ENCODE results near the gene SIK2. TPM values are rescaled to one million over a fixed set of nuclear protein-coding genes. Genes with fewer than 3 reads are reported as not detected.
A peak's percentile ranks its signal among the peaks of the same experiment; 100 is the strongest.
"Not testable (repeated sequence)": the region's sequence is repeated elsewhere in the genome, so short reads cannot be mapped to it uniquely, and the experiment has no call there.

The SIK2 gene
- polyA plus RNA-seq, 1 experiment = 23.4 TPM

DNA sequence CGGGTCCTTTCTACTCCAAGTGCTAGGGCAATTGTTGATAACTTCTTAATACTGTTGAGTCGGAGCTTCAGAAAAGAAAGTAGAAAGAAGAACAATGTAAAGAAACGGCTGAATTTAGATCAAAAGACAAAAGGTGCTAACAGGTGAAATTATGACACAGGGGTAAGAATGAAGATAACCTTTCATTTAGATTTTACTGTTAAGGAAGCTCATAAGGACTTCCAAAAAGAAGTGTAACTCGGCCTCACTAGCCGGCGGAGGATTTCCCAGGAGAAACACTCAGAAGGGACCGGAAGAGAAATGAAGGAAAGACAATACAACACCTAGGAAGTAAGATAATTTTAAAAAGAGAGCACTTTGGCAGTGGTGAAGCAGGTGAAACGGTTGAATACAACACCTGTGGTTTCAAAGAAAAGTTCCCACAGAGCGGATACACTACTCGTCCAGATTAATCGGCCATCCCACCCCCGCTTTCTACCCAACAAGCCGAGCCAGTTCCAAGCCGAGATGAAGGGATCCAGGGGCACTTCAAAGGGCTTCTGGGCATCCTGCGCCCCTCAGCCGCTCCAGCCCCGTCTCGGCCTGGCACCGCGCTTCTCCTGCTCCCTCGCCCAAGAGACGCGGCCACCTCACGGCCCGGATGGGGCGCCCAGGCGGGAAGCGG is 163.2 kb downstream of the SIK2 start:
- TF ChIP-seq CTCF (IDR thresholded peaks at IDR 0.05; ENCODE audit: low read depth, low read length) = no peak
- POLR2A ChIA-PET = interaction anchor here (0.6 to 2.8 kb wide), 2 partner anchors 44 to 54 kb away, joined by 3 to 10 read pairs; no protein-coding TSS in a partner anchor

GRCh38 chr11:111765984-111766833 is 164.0 kb downstream of the SIK2 start, which contains the start of gene PPP2R1B:
TSS of gene PPP2R1B (minus strand) at chr11:111766389. CDS start at chr11:111766361, 28 bp downstream.
- POLR2A ChIA-PET = interaction anchor here (0.6 to 2.8 kb wide), 6 partner anchors 33 to 162 kb away, joined by 3 to 10 read pairs (median 4); no protein-coding TSS in a partner anchor
- DNase-seq (ENCODE audit: low read depth, low spot score) = no peak

More for the DNA sequence above, 163.2 kb downstream of the SIK2 start:
- H3K9me3 ChIP-seq (ENCODE audit: control insufficient read depth, insufficient read depth, low read length) = no peaks in the 10 kb centered on the region; the same call in 1 of the 2 replicates
- H3K27ac ChIP-seq (ENCODE audit: low read depth, low read length) = peak overlapping the region; percentile 42
- no peaks in the 10 kb centered on the region for H3K27me3 ChIP-seq (ENCODE audit: control insufficient read depth, insufficient read depth, low read length)
- CTCF ChIA-PET = interaction anchor here (0.6 to 8.5 kb wide), 7 partner anchors 11 to 161 kb away, joined by 3 to 65 read pairs (median 13); no protein-coding TSS in a partner anchor
- no peak for DNase-seq (ENCODE audit: low read depth, low spot score)
- peak overlapping the region; percentile 94 for H3K4me3 ChIP-seq (ENCODE audit: low read depth, low read length)

DNA sequence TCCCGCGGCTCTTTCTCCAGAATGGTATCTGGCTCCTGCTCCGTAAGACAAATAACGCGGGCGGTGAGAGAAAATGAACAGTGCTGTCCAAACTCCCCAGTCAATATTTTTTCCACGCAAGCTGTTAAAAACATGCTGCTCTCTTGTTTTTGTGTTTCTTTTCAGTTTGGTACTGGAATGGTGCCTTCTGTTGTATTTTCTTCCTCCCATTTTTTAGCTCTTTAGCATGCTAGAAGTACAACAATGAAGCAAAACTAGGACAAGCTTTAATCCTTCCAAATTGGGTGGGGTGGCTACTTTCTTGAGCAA is 164.5 kb downstream of the SIK2 start:
- no peak for TF ChIP-seq CTCF (IDR thresholded peaks at IDR 0.05; ENCODE audit: low read depth, low read length)
- H3K27me3 ChIP-seq (ENCODE audit: control insufficient read depth, insufficient read depth, low read length) = no peaks in the 10 kb centered on the region
- DNase-seq (ENCODE audit: low read depth, low spot score) = no peak
- peak overlapping the region; percentile 94 for H3K4me3 ChIP-seq (ENCODE audit: low read depth, low read length)
- peak overlapping the region; percentile 78 for H3K27ac ChIP-seq (ENCODE audit: low read depth, low read length)
- POLR2A ChIA-PET = interaction anchor here (0.6 to 2.8 kb wide), 6 partner anchors 34 to 163 kb away, joined by 3 to 10 read pairs (median 4); no protein-coding TSS in a partner anchor
- no peaks in the 10 kb centered on the region; the same call in 1 of the 2 replicates for H3K9me3 ChIP-seq (ENCODE audit: control insufficient read depth, insufficient read depth, low read length)
- CTCF ChIA-PET = interaction anchor here (1.0 to 8.5 kb wide), 3 partner anchors 9 to 163 kb away, joined by 4 to 65 read pairs (median 16); no protein-coding TSS in a partner anchor

More at GRCh38 chr11:111765984-111766833, 164.0 kb downstream of the SIK2 start, which contains the start of gene PPP2R1B:
- H3K9me3 ChIP-seq (ENCODE audit: control insufficient read depth, insufficient read depth, low read length) = no peaks in the 10 kb centered on the region; the same call in 1 of the 2 replicates
- no peak for TF ChIP-seq CTCF (IDR thresholded peaks at IDR 0.05; ENCODE audit: low read depth, low read length)
- CTCF ChIA-PET = interaction anchor here (0.9 to 8.5 kb wide), 5 partner anchors 10 to 162 kb away, joined by 3 to 65 read pairs (median 4); no protein-coding TSS in a partner anchor
- H3K27ac ChIP-seq (ENCODE audit: low read depth, low read length) = peak within 1 kb of the TSS; percentile 78
- peak within 1 kb of the TSS; percentile 94 for H3K4me3 ChIP-seq (ENCODE audit: low read depth, low read length)
- H3K27me3 ChIP-seq (ENCODE audit: control insufficient read depth, insufficient read depth, low read length) = no peaks in the 10 kb centered on the region

DNA sequence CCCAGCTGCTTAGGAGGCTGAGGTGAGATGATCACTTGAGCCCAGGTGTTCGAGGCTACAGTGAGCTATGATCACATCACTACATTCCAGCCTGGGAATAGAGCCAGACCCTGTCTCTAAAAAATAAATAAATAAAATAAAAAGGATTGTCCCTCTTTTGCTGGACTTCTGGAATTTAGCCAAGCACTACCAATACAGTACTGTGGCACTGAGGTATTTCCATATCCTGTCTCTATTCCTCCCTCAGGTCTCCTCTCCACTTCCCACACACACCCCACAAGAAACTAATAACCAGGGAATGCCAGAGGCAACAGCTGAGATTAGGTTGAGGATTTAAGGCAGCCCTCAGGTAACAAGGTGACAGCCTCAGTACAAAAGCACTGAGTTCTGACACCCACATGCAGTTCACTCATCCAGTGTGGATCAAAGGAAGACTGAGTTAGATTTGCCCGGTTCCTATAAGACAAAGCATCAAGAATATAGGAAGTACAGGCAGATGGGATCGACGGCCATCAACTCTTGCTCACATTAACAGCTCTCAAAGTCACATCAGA is 168.4 kb downstream of the SIK2 start:
- CTCF ChIA-PET = interaction anchor here (1.7 kb wide), 1 partner anchor 166 kb away, joined by 6 read pairs; no protein-coding TSS in a partner anchor
- no peak for TF ChIP-seq CTCF (IDR thresholded peaks at IDR 0.05; ENCODE audit: low read depth, low read length)
- Histone ChIP-seq H3K9me3 (ENCODE audit: control insufficient read depth, insufficient read depth, low read length) (no peaks in the 10 kb centered on the region; the same call in 1 of the 2 replicates), H3K27me3 (ENCODE audit: control insufficient read depth, insufficient read depth, low read length) (no peaks in the 10 kb centered on the region), H3K27ac (ENCODE audit: low read depth, low read length) (no peak overlapping the region), H3K4me3 (ENCODE audit: low read depth, low read length) (no peak overlapping the region)
- POLR2A ChIA-PET = no interaction called here
- DNase-seq (ENCODE audit: low read depth, low spot score) = no peak

DNA sequence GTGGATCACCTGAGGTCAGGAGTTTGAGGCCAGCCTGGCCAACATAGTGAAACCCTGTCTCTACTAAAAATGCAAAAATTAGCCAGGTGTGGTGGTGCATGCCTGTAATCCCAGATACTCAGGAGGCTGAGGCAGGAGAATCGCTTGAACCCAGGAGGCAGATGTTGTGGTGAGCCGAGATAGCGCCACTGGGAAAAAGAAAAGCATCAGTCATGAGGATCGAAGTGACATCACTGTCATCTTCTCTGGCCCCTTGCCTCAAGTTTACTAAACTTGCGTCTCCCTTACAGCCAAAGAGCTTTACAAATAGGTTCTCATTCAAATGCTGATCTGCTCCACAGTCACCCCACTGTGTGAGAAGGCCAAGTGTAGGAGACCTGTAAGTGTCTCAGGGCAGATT is 169.0 kb downstream of the SIK2 start:
- POLR2A ChIA-PET = not testable (repeated sequence)
- CTCF ChIA-PET = interaction anchor here (0.8 to 1.2 kb wide), 2 partner anchors 71 to 166 kb away, joined by 3 read pairs; no protein-coding TSS in a partner anchor

More for the DNA sequence above, 169.0 kb downstream of the SIK2 start:
- not testable (repeated sequence) for H3K9me3 ChIP-seq (ENCODE audit: control insufficient read depth, insufficient read depth, low read length); H3K4me3 ChIP-seq (ENCODE audit: low read depth, low read length); DNase-seq (ENCODE audit: low read depth, low spot score); H3K27me3 ChIP-seq (ENCODE audit: control insufficient read depth, insufficient read depth, low read length)
- H3K27ac ChIP-seq (ENCODE audit: low read depth, low read length) = peak overlapping the region; percentile 21
